ENCODE data around the gene RBBP8NL. TPM values are rescaled to one million over a fixed set of nuclear protein-coding genes. Genes with fewer than 3 reads are reported as not detected.

RBBP8NL gene
- total and polyA plus RNA-seq, 3 experiments from 2014 or later = not detected

DNA sequence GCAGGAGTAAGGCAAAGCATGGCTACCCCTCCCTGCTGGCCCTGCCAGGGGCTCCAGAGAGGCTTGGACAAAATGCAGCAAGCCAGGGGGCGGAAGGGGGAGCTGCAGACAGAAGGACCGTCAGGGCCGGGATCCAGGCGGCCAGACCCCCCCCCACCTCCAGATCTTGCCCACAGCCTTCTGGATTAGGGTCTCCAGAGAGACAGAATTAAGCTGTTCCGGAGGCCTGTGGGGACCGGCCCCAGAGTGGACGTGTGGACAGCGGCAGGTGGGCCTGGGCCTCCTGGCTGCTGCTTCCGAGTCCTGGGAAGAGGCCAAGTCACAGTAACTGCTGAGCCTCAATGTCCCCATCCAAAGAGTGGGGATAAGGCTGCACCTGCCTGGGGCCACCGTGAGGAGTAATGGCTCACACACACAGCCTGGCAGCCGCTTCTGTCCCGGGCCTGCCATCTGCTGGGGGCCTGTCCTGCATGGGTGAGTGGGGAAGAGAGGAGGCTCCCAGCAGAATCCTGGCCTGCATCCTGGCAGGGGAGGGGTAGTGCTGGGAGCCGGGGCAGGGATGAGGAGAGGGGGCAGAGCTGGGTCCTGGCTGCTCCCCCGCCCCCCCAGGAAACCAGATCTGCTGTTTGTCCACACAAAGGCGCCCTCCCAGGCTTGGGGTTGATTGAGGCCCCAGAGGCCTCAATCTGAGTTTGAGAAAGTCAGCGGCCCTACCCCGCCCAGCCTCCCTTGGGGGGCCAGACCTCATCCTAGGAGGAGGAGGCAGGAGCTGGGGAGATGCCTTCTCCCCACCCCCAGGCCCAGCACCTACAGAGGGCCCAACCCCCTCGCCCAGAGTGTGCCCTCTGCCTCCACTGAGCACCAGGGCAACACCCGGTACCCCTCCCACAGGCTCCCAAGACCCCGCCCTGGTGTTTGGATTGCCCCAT lies 64.1 kb downstream of the RBBP8NL start:
- Mint-ChIP-seq H3K27me3 (peaks cover 12 to 23% of the 10 kb centered on the region in 2 donors), H3K4me1 (peaks cover 0 to 5% (median 0%) of the 10 kb centered on the region in 3 donors), H3K4me3 (no peak overlapping the region), H3K27ac (no peak overlapping the region), H3K9me3 (no peaks in the 10 kb centered on the region), H3K36me3 (no peaks in the 10 kb centered on the region)
- H3K4me3 ChIP-seq (ENCODE audit: low read length) = no peak overlapping the region
- H3K4me1 ChIP-seq (ENCODE audit: insufficient read depth, low read length) = peaks cover 16% of the 10 kb centered on the region
- POLR2A ChIA-PET = no interaction called here
- H3K27me3 ChIP-seq (ENCODE audit: insufficient read depth, low read length, poor library complexity, severe bottlenecking) = peaks cover 13% of the 10 kb centered on the region
- no peaks in the 10 kb centered on the region for H3K9me3 ChIP-seq (ENCODE audit: low read length)
- CTCF ChIA-PET = interaction anchor here (1.9 kb wide), 1 partner anchor 19 kb away, joined by 5 read pairs; no protein-coding TSS in a partner anchor
- H3K36me3 ChIP-seq (ENCODE audit: insufficient read depth, low read length) = no peaks in the 10 kb centered on the region
- no peak for DNase-seq
- H3K27ac ChIP-seq (ENCODE audit: low read depth, low read length) = no peak overlapping the region

GRCh38 chr20:62362590-62362940 lies 64.8 kb downstream of the RBBP8NL start:
- Histone ChIP-seq H3K4me3 (ENCODE audit: low read length) (no peak overlapping the region), H3K36me3 (ENCODE audit: insufficient read depth, low read length) (no peaks in the 10 kb centered on the region), H3K27ac (ENCODE audit: low read depth, low read length) (no peak overlapping the region), H3K27me3 (ENCODE audit: insufficient read depth, low read length, poor library complexity, severe bottlenecking) (peaks cover 10% of the 10 kb centered on the region), H3K4me1 (ENCODE audit: insufficient read depth, low read length) (peaks cover 9% of the 10 kb centered on the region), H3K9me3 (ENCODE audit: low read length) (no peaks in the 10 kb centered on the region)
- CTCF ChIA-PET = no interaction called here
- no peak for DNase-seq
- POLR2A ChIA-PET = no interaction called here
- Mint-ChIP-seq H3K4me3 (no peak overlapping the region), H3K36me3 (no peaks in the 10 kb centered on the region), H3K27me3 (peaks cover 10 to 22% of the 10 kb centered on the region in 2 donors), H3K9me3 (no peaks in the 10 kb centered on the region), H3K4me1 (peaks cover 0 to under 1% (median 0%) of the 10 kb centered on the region in 3 donors), H3K27ac (no peak overlapping the region)

GRCh38 chr20:62361799-62362589 lies 65.3 kb downstream of the RBBP8NL start:
- no peak overlapping the region for H3K27ac ChIP-seq (ENCODE audit: low read depth, low read length)
- H3K9me3 ChIP-seq (ENCODE audit: low read length) = no peaks in the 10 kb centered on the region
- DNase-seq = no peak
- H3K27me3 ChIP-seq (ENCODE audit: insufficient read depth, low read length, poor library complexity, severe bottlenecking) = peaks cover 8% of the 10 kb centered on the region
- POLR2A ChIA-PET = no interaction called here
- CTCF ChIA-PET = no interaction called here
- H3K36me3 ChIP-seq (ENCODE audit: insufficient read depth, low read length) = no peaks in the 10 kb centered on the region
- peaks cover 7% of the 10 kb centered on the region for H3K4me1 ChIP-seq (ENCODE audit: insufficient read depth, low read length)
- H3K9me3 Mint-ChIP-seq = no peaks in the 10 kb centered on the region
- H3K27ac Mint-ChIP-seq = no peak overlapping the region
- H3K4me3 Mint-ChIP-seq = no peak overlapping the region
- no peaks in the 10 kb centered on the region for H3K4me1 Mint-ChIP-seq
- H3K4me3 ChIP-seq (ENCODE audit: low read length) = no peak overlapping the region
- no peaks in the 10 kb centered on the region for H3K36me3 Mint-ChIP-seq
- peaks cover 9 to 22% of the 10 kb centered on the region in 2 donors for H3K27me3 Mint-ChIP-seq

DNA sequence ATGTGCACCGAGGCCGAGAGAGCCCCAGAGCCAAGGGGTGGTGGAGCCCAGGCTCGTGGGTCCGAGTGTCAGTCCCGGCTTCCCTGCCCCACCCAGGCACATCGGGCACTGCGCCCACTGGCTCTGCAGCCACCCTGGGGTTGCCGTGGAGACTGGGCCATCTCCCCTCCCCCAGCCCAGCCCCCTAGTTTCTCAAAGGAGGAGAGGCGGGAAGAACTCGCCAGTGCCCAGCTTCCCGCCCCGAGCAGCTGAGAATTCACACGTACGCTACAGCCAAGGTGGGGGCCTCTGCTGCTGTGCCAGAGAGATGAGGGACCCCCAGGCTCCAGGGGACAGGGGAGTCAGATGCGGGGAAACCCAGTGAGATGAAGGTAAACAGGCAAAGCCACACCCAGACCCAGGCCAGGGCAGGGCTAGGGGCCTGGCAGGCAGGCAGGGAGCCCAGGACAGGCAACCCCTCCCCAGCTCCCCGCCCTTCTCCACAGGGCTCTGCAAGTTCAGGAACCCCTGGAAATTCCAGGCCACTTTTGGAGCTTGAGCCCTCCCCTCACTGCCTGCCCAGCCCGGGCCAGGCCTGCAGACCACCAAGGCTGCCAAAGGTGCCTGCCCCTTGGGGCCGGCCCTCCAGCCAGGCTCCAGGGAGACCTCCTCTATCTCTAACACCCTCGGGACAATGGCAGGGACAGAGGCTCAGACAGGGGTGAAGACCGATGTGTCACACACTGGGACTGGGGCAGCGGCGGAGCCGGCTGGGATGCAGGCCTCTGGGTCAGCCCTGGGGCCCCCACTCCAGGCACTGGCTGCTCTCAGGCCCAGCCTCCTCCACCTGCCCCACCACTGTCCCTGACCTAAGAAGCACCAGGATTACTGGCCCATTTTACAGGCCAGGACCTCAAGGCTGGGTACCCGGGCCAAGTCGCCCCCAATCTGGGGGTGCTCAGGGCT lies 66.2 kb downstream of the RBBP8NL start:
- Mint-ChIP-seq H3K27ac (no peak overlapping the region), H3K36me3 (no peaks in the 10 kb centered on the region), H3K9me3 (no peaks in the 10 kb centered on the region), H3K4me3 (no peak overlapping the region), H3K27me3 (peaks cover 9 to 22% of the 10 kb centered on the region in 2 donors), H3K4me1 (no peaks in the 10 kb centered on the region)
- CTCF ChIA-PET = no interaction called here
- Histone ChIP-seq H3K36me3 (ENCODE audit: insufficient read depth, low read length) (no peaks in the 10 kb centered on the region), H3K27ac (ENCODE audit: low read depth, low read length) (no peak overlapping the region), H3K4me3 (ENCODE audit: low read length) (no peak overlapping the region), H3K9me3 (ENCODE audit: low read length) (no peaks in the 10 kb centered on the region), H3K4me1 (ENCODE audit: insufficient read depth, low read length) (peaks cover 1% of the 10 kb centered on the region), H3K27me3 (ENCODE audit: insufficient read depth, low read length, poor library complexity, severe bottlenecking) (peaks cover 4% of the 10 kb centered on the region)
- no peak for DNase-seq
- POLR2A ChIA-PET = no interaction called here

Other genes starting within 250 kb of the RBBP8NL start
- 10 to 100 TPM; 44.6 to 45.9 TPM for gene MTG2, start 244.5 kb downstream of the RBBP8NL start, total RNA-seq
- 19.0 TPM for gene MTG2, start 244.5 kb downstream of the RBBP8NL start, polyA plus RNA-seq
- not detected for gene HRH3, start 207.3 kb downstream of the RBBP8NL start, total RNA-seq
- not detected for gene HRH3, start 207.3 kb downstream of the RBBP8NL start, polyA plus RNA-seq
- gene OSBPL2, start 189.0 kb downstream of the RBBP8NL start, total RNA-seq = 10 to 100 TPM; 24.5 to 24.7 TPM
- gene OSBPL2, start 189.0 kb downstream of the RBBP8NL start, polyA plus RNA-seq = 24.6 TPM
- gene ADRM1, start 124.5 kb downstream of the RBBP8NL start, total RNA-seq = 100 to 1,000 TPM; 159 to 166 TPM
- gene ADRM1, start 124.5 kb downstream of the RBBP8NL start, polyA plus RNA-seq = 101 TPM
- under 1 TPM; 0.13 to 0.78 TPM for gene LAMA5, start 60.2 kb downstream of the RBBP8NL start, total RNA-seq
- not detected for gene LAMA5, start 60.2 kb downstream of the RBBP8NL start, polyA plus RNA-seq
- 1,000 to 10,000 TPM; 2,034 to 2,072 TPM for gene RPS21, start 40.4 kb downstream of the RBBP8NL start, total RNA-seq
- gene RPS21, start 40.4 kb downstream of the RBBP8NL start, polyA plus RNA-seq = 2,161 TPM
- gene CABLES2, start 20.3 kb downstream of the RBBP8NL start, total RNA-seq = 1 to 10 TPM; 8.6 to 9.2 TPM
- gene CABLES2, start 20.3 kb downstream of the RBBP8NL start, polyA plus RNA-seq = 3.2 TPM
- not detected for gene GATA5, start 48.5 kb upstream of the RBBP8NL start, total RNA-seq
- gene GATA5, start 48.5 kb upstream of the RBBP8NL start, polyA plus RNA-seq = not detected
- 10 to 100 TPM; 42.0 to 44.9 TPM for gene SLCO4A1, start 215.0 kb upstream of the RBBP8NL start, total RNA-seq
- 0.47 TPM for gene SLCO4A1, start 215.0 kb upstream of the RBBP8NL start, polyA plus RNA-seq